Heart left ventricle (tissue), 16 donors: ENCODE data around the gene NKX6-1. TPM values are rescaled to one million over a fixed set of nuclear protein-coding genes. Genes with fewer than 3 reads are reported as not detected.

Experiments
- ATAC-seq, 4 donors: fragments of 200-7000 bp; cut with Tn5 transposase; one replicate each; pipeline ENCODE4 v1.9.1; 2020 to 2022; ENCODE audit warnings: moderate library complexity in 4 of 4, mild to moderate bottlenecking in 3 of 4, moderate number of reproducible peaks in 1 of 4
- DNase-seq, 5 donors: peaks; one replicate each; pipeline ENCODE4 v3.0.0-alpha.2; 2020
- H3K27ac ChIP-seq, 12 donors: fragments of 200-600 bp; sonication (generic) in 4 of 12; one replicate each; pipeline versions ENCODE4 v1.5.0 to v1.8.0; 2016 to 2022; ENCODE audit warnings: mild to moderate bottlenecking in 2 of 12
- H3K27me3 ChIP-seq, 9 donors: fragments of 200-600 bp; sonication (generic) in 2 of 9; one replicate each; pipeline versions ENCODE4 v1.5.1 to v1.8.0; 2016 to 2022; ENCODE audit warnings: mild to moderate bottlenecking in 3 of 9
- H3K36me3 ChIP-seq, 9 donors: fragments of 200-600 bp; sonication (generic) in 2 of 9; one replicate each; pipeline versions ENCODE4 v1.5.0 to v1.8.0; 2018 to 2022; ENCODE audit warnings: mild to moderate bottlenecking in 2 of 9
- H3K4me1 ChIP-seq, 12 donors: fragments of 200-600 bp; sonication (generic) in 4 of 12; one replicate each; pipeline versions ENCODE4 v1.5.0 to v1.8.0; 2016 to 2022; ENCODE audit warnings: mild to moderate bottlenecking in 3 of 12
- H3K4me3 ChIP-seq, 12 donors: fragments of 200-600 bp; sonication (generic) in 4 of 12; one replicate each; pipeline versions ENCODE4 v1.5.0 to v1.8.0; 2017 to 2022; ENCODE audit warnings: mild to moderate bottlenecking in 9 of 12, moderate library complexity in 4 of 12
- H3K9me3 ChIP-seq, 12 donors: fragments of 200-600 bp; sonication (generic) in 4 of 12; one replicate each; pipeline versions ENCODE4 v1.5.0 to v1.8.0; 2016 to 2022; ENCODE audit warnings: mild to moderate bottlenecking in 1 of 12
- POLR2A ChIP-seq, 2 donors: fragments of 450-650 bp; IDR thresholded peaks; one replicate each; pipeline ENCODE4 v1.6.1; 2017; ENCODE audit warnings: antibody characterized with exemption in 2 of 2, mild to moderate bottlenecking in 2 of 2, moderate library complexity in 2 of 2
- WGBS, 4 donors: extraction: QIAGEN DNeasy Blood & Tissue Kit in 2 of 4; methylation state at CpG; one replicate each; pipeline versions ENCODE4 v1.1.5 to v1.1.7; 2013 to 2018; 5-methylcytosine and 5-hydroxymethylcytosine counted together
- intact Hi-C, 10 donors: fragments of 100-400 bp; cut with DNase I; formaldehyde crosslinking; loops; one replicate each; pipeline versions ENCODE4 v1.11.1 to v1.14.2; 2022
- polyA plus RNA-seq, 2 donors: library from polyadenylated mRNA; stranded (reverse); fragments of 200-250 nt; gene quantifications; one replicate each; pipeline ENCODE4 v1.2.3, GENCODE V29; 2013
- total RNA-seq, 9 donors: library from RNA; depleted of rRNA in 2 of 9; stranded (reverse); fragments of >200 nt in 2 of 9; fragmentation: NEBNext Ultra II Directional in 3 of 9; extraction: Animal tissue kit (Norgen Biotek cat#: 25700) in 3 of 9; gene quantifications; one replicate each; pipeline versions ENCODE4 v1.1.0 to v1.2.4, GENCODE V29; 2016 to 2023
- TF ChIP-seq, protein P1 (sequence below), 12 donors: fragments of 200-600 bp; sonication (generic) in 4 of 12; IDR thresholded peaks; one replicate each; pipeline versions ENCODE4 v1.5.0 to v1.8.0; 2018 to 2022; ENCODE audit warnings: antibody characterized with exemption in 12 of 12, mild to moderate bottlenecking in 5 of 12
- donor health status: ischemic (EF 13 %, LVEDD 7.1; RV severe dilation, severe dysfunction).
- donor health status: healthy with polysubstance abuse.
- donor health status: DM: no; HTN: yes; CAD: no.
- donor health status: DM: no; HTN: no; CAD: no.
- donor health status: ischemic (EF 25% LVEDD 6.9; RV normal size, moderate dysfunction).
- donor health status: ischemic (EF 25% LVEDD 5.7; RV mildly dilated, moderate dysfunction).
- donor health status: healthy.
- donor health status: DM: yes; HTN: yes; CAD: no.
- donor health status: ischemic (EF 35%, LVEDD 5.7; RV mildly dilated, moderate dysfunction).
- donor health status: nonischemic (EF 11% LVEDD 7.7; RV severe dilation, severe dysfunction).
- donor health status: DM: yes; HTN: yes; CAD: no.
- donor health status: PGD.
- donor health status: ischemic (EF 29% LVEDD 5.4; RV normal size, mild dysfunction).
- donor health status: nonischemic (EF 23%, LVEDD 6.1; RV moderate dilation, normal function).

Gene NKX6-1
- total and polyA plus RNA-seq, 11 donors = 0.32 TPM; not detected in 10

DNA sequence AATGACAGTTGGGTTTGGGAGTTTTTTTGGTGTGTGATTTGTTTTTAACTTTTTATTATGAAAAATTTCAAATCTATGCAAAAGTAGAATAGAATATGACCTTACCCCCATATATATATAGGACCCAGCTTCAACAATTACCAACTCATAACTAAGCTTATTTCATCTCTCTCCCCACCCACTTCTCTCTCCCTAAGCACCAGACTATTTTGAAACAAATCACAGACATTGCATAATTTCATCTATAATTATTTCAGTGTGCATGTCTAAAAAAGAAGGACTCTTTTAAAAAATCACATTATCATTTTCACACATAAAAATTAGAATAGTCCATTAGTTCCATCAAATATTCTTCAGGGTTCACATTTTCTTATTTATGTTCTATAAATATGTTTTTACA is 28.3 kb upstream of the NKX6-1 start:
- H3K27me3 ChIP-seq = peaks cover 0 to 9% (median 0%) of the 10 kb centered on the region in 9 donors
- intact Hi-C loops = no loop called here
- no peak overlapping the region for H3K27ac ChIP-seq
- no peaks in the 10 kb centered on the region for H3K4me1 ChIP-seq
- ATAC-seq = no peak
- peaks cover 0 to 3% (median 0%) of the 10 kb centered on the region in 12 donors for H3K9me3 ChIP-seq
- H3K4me3 ChIP-seq = no peak overlapping the region
- no peaks in the 10 kb centered on the region for H3K36me3 ChIP-seq
- TF ChIP-seq, protein P1, sequence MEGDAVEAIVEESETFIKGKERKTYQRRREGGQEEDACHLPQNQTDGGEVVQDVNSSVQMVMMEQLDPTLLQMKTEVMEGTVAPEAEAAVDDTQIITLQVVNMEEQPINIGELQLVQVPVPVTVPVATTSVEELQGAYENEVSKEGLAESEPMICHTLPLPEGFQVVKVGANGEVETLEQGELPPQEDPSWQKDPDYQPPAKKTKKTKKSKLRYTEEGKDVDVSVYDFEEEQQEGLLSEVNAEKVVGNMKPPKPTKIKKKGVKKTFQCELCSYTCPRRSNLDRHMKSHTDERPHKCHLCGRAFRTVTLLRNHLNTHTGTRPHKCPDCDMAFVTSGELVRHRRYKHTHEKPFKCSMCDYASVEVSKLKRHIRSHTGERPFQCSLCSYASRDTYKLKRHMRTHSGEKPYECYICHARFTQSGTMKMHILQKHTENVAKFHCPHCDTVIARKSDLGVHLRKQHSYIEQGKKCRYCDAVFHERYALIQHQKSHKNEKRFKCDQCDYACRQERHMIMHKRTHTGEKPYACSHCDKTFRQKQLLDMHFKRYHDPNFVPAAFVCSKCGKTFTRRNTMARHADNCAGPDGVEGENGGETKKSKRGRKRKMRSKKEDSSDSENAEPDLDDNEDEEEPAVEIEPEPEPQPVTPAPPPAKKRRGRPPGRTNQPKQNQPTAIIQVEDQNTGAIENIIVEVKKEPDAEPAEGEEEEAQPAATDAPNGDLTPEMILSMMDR (IDR thresholded peaks at IDR 0.05) = no peak
- no peak for TF ChIP-seq POLR2A (IDR thresholded peaks at IDR 0.05)
- no peak for DNase-seq

DNA sequence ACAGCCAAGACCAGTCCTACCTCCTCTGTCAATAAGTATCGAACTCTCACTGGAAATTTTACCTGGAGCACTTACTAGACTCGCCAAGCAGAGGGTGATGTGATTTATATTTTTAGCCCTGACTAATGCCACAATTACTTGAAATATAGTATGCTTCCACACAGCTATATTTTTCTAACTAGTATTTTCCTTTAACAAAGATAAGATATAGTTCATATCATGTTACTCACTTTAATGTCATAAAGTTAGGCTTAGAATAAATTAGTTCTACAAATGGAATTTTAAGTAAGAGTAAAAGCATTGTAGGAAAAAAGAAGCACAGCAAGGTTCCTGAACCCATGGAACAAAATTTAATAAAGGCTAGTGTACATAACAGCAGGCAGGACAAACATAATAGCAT is 16.0 kb upstream of the NKX6-1 start:
- WGBS, 4 donors = 51 to 57% (median 56%) methylated on average over 2 of the region's 2 CpGs
- H3K4me3 ChIP-seq = no peak overlapping the region
- intact Hi-C loops = no loop called here
- no peak for TF ChIP-seq POLR2A (IDR thresholded peaks at IDR 0.05)
- TF ChIP-seq, protein P1 (IDR thresholded peaks at IDR 0.05) = no peak
- no peaks in the 10 kb centered on the region for H3K36me3 ChIP-seq
- peaks cover 0 to 44% (median 10%) of the 10 kb centered on the region in 9 donors for H3K27me3 ChIP-seq
- H3K9me3 ChIP-seq = no peaks in the 10 kb centered on the region
- H3K4me1 ChIP-seq = no peaks in the 10 kb centered on the region
- H3K27ac ChIP-seq = no peak overlapping the region
- DNase-seq (no peak), ATAC-seq (no peak)

DNA sequence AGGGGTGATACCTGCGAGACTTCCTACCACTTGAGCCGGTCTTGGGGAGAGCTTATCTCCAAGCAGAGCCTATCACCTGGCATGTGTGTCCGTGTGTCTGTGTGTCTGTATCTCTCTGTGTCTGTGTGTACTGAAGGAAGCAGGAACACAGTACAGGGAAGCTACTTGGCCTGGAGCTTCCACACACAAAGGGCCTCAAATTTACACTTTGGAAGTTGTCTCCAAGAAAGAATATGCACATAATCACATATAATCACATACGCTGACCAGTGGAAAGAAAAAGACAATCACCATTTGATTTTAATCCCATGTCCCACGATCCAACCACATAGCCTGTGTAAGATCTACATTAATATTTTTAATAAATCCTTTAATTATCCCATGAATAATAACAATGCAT is 13.2 kb upstream of the NKX6-1 start:
- intact Hi-C loops = no loop called here
- H3K36me3 ChIP-seq = no peaks in the 10 kb centered on the region
- no peaks in the 10 kb centered on the region for H3K4me1 ChIP-seq
- no peaks in the 10 kb centered on the region for H3K9me3 ChIP-seq
- no peak for TF ChIP-seq POLR2A (IDR thresholded peaks at IDR 0.05)
- TF ChIP-seq, protein P1 (IDR thresholded peaks at IDR 0.05) = no peak
- WGBS, 4 donors = 71 to 81% (median 76%) methylated on average over 5 of the region's 5 CpGs
- no peak overlapping the region for H3K4me3 ChIP-seq
- ATAC-seq = no peak
- DNase-seq = no peak
- peaks cover 0 to 54% (median 24%) of the 10 kb centered on the region in 9 donors for H3K27me3 ChIP-seq
- H3K27ac ChIP-seq = no peak overlapping the region

DNA sequence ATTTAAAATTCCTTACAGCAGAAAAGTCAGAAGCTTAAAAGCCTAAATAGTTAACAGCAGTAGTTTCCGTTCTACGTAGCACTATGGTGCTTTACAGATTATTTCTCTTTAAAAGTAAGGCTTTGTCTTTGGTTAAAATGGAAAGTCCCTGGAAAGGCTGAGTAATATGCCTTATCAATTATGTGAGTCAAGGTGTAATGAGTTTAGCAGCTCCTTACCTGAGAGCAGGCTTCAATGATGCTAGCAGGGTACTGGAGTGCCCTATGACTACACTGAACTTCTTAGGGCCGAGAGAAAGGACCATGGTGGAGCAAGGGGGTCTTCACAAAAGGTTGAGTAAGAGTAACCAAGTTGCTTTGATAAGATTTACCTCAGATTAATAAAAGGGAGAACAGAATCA is 12.6 kb upstream of the NKX6-1 start:
- Histone ChIP-seq H3K27ac (no peak overlapping the region), H3K27me3 (peaks cover 0 to 60% (median 27%) of the 10 kb centered on the region in 9 donors), H3K4me1 (no peaks in the 10 kb centered on the region), H3K4me3 (no peak overlapping the region), H3K36me3 (no peaks in the 10 kb centered on the region), H3K9me3 (no peaks in the 10 kb centered on the region)
- intact Hi-C loops = no loop called here
- WGBS, 4 donors = 80% methylated on average over 3 of the region's 3 CpGs
- no peak for ATAC-seq
- TF ChIP-seq POLR2A (IDR thresholded peaks at IDR 0.05) = no peak
- TF ChIP-seq, protein P1 (IDR thresholded peaks at IDR 0.05) = no peak
- DNase-seq = no peak
